ENCODE data around the gene SC5D.

- TF ChIP-seq POLR2A (IDR thresholded peaks at IDR 0.05; ENCODE audit: low read depth, low read length) (no peak), POLR2AphosphoS5 (IDR thresholded peaks at IDR 0.05; ENCODE audit: low read depth, low read length) (no peak)
These were observed 37.8 kb upstream of the SC5D start for GRCh38 chr11:121254756-121255155.
